ENCODE results near the gene CNN3. TPM values are rescaled to one million over a fixed set of nuclear protein-coding genes. Genes with fewer than 3 reads are reported as not detected.

CNN3 gene
- total RNA-seq, 1 donor from 2014 or later, result 596 TPM

- no peaks in the 10 kb centered on the region for H3K36me3 Mint-ChIP-seq (ENCODE audit: low read depth, unreplicated experiment)
- H3K9me3 Mint-ChIP-seq (ENCODE audit: unreplicated experiment), result no peaks in the 10 kb centered on the region
- peaks cover 4% of the 10 kb centered on the region for H3K27me3 Mint-ChIP-seq (ENCODE audit: unreplicated experiment)
- DNase-seq (ENCODE audit: low spot score), result no peak
- TF ChIP-seq CTCF (IDR thresholded peaks at IDR 0.05; ENCODE audit: unreplicated experiment), result no peak
- H3K27ac Mint-ChIP-seq (ENCODE audit: unreplicated experiment), result peak overlapping the region; percentile 55
- peak overlapping the region; percentile 66 for H3K4me3 Mint-ChIP-seq (ENCODE audit: unreplicated experiment)
- H3K4me1 Mint-ChIP-seq (ENCODE audit: unreplicated experiment), result peaks cover 29% of the 10 kb centered on the region
Observed at GRCh38 chr1:94954263-94955220, 27.6 kb upstream of the CNN3 start.

- peak overlapping the region; percentile 24 for H3K27ac Mint-ChIP-seq (ENCODE audit: unreplicated experiment)
- DNase-seq (ENCODE audit: low spot score), result no peak
- no peak overlapping the region for H3K4me3 Mint-ChIP-seq (ENCODE audit: unreplicated experiment)
- peaks cover 4% of the 10 kb centered on the region for H3K27me3 Mint-ChIP-seq (ENCODE audit: unreplicated experiment)
- peaks cover 29% of the 10 kb centered on the region for H3K4me1 Mint-ChIP-seq (ENCODE audit: unreplicated experiment)
- no peaks in the 10 kb centered on the region for H3K9me3 Mint-ChIP-seq (ENCODE audit: unreplicated experiment)
- no peaks in the 10 kb centered on the region for H3K36me3 Mint-ChIP-seq (ENCODE audit: low read depth, unreplicated experiment)
- TF ChIP-seq CTCF (IDR thresholded peaks at IDR 0.05; ENCODE audit: unreplicated experiment), result no peak
Observed at GRCh38 chr1:94953746-94954145, 26.8 kb upstream of the CNN3 start.

GRCh38 chr1:94953107-94953506, 26.2 kb upstream of the CNN3 start:
- no peaks in the 10 kb centered on the region for H3K9me3 Mint-ChIP-seq (ENCODE audit: unreplicated experiment)
- H3K4me1 Mint-ChIP-seq (ENCODE audit: unreplicated experiment), result peaks cover 29% of the 10 kb centered on the region
- H3K36me3 Mint-ChIP-seq (ENCODE audit: low read depth, unreplicated experiment), result no peaks in the 10 kb centered on the region

GRCh38 chr1:94952539-94952938, 25.6 kb upstream of the CNN3 start:
- Mint-ChIP-seq H3K4me1 (ENCODE audit: unreplicated experiment) (peaks cover 29% of the 10 kb centered on the region), H3K27me3 (ENCODE audit: unreplicated experiment) (peaks cover 5% of the 10 kb centered on the region), H3K36me3 (ENCODE audit: low read depth, unreplicated experiment) (no peaks in the 10 kb centered on the region), H3K27ac (ENCODE audit: unreplicated experiment) (no peak overlapping the region), H3K9me3 (ENCODE audit: unreplicated experiment) (no peaks in the 10 kb centered on the region), H3K4me3 (ENCODE audit: unreplicated experiment) (no peak overlapping the region)
- no peak for DNase-seq (ENCODE audit: low spot score)
- no peak for TF ChIP-seq CTCF (IDR thresholded peaks at IDR 0.05; ENCODE audit: unreplicated experiment)

More at GRCh38 chr1:94953107-94953506, 26.2 kb upstream of the CNN3 start:
- peaks cover 5% of the 10 kb centered on the region for H3K27me3 Mint-ChIP-seq (ENCODE audit: unreplicated experiment)
- TF ChIP-seq CTCF (IDR thresholded peaks at IDR 0.05; ENCODE audit: unreplicated experiment), result no peak
- no peak overlapping the region for H3K4me3 Mint-ChIP-seq (ENCODE audit: unreplicated experiment)
- no peak for DNase-seq (ENCODE audit: low spot score)
- no peak overlapping the region for H3K27ac Mint-ChIP-seq (ENCODE audit: unreplicated experiment)

Measured in endothelial cell (in vitro differentiated cells).